HG03520 (cell line): ENCODE data around the gene ANKRD61.
"Not testable (repeated sequence)": the region's sequence is repeated elsewhere in the genome, so short reads cannot be mapped to it uniquely, and the experiment has no call there.

ENCODE experiments used
- ATAC-seq: cut with Tn5 transposase; IDR thresholded peaks from one replicate; pipeline ENCODE4 v1.9.1; 2021; ENCODE audit warnings: mild to moderate bottlenecking, moderate library complexity; ENCODE audit not compliant: unreplicated experiment

ANKRD61 gene

DNA sequence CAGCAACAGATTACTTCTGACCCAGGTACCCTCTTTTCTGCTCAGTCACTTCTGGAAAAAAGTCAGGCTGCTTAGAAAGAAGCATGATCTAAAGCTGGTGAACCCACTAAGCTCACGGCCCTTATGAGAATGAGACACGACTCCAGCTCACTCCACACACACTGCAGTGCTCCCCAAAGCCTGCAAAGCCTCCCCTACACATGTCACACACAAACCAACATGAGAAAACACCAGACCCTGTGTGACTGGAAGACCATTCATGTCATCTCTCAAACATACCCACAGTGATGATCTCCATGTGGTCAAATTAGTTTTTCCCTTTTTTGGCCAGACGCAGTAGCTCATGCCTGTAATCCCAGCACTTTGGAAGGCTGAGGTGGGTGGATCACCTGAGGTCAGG lies 391 bp downstream of the ANKRD61 start:
- ATAC-seq, result no peak

DNA sequence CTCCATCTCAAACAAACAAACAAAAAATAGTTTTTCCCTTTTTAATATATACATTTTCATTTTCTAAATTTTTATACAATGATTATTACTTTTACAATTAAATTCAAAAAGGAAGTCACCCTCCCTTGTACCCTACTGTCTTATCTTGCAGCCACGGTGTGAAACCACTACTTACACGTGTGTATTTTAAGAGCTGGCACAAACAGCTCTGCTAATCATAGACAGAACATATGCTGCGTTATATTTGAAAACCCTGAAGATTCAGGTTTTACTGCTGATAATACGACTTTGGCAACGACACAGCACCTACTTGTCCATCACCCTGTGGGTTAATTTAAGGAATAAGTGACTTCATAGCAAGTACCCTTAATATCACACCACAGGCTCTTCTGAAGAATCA lies 991 bp downstream of the ANKRD61 start:
- no peak for ATAC-seq

DNA sequence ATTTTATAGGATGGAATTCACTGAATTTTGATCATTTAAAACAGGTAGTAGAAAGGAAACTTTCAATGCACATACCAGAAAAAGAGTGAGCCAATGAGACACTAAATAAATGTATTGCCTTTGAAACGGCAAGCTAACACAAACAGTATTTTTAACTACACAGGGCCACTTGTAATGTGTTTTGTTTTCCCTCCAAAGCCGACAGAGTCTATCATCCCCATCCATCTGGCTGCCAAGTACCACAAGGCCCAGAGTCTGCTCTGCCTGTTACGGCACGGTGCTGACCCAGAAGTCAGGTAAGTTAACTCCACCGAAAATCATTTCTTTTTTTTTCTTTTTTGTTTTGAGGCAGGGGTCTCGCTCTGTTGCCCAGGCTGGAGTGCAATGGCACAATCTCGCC lies 1.5 kb downstream of the ANKRD61 start:
- no peak for ATAC-seq

DNA sequence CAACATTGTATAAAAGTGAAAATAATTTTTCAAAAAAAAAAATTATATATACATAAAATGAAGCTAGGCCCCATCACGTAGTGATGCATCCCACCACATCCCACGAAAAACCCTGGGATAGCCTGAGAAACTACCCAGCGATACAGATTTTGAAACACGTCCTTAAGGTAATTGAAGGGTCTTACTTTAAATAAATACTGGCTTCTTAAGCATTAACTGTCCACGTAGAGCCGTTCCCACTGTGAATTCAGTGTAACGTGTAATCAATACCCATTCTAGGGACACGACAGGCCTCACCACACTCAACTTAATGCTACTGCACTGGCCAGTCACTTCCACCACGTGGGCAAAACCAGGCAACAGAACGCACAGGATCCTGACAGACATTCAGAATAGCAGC lies 4.0 kb downstream of the ANKRD61 start:
- ATAC-seq, result no peak

DNA sequence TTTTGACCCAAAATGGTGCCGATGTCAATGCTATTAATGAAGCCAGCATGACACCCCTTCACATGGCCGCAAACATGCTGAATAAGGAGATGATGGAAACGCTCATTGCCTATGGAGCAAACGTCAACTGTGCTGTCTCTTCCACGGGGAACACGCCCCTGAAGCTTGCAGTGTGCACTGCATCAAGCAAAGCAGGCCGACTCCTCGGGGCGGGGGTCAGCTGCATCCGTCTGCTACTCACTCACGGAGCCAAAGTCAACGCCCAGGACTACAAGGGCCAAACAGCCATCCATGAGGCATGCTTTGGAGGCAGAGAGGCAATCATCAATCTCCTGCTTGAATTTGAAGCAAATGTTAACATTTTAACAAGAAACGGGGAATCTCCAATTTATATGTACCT lies 4.5 kb downstream of the ANKRD61 start:
- ATAC-seq, result no peak

DNA sequence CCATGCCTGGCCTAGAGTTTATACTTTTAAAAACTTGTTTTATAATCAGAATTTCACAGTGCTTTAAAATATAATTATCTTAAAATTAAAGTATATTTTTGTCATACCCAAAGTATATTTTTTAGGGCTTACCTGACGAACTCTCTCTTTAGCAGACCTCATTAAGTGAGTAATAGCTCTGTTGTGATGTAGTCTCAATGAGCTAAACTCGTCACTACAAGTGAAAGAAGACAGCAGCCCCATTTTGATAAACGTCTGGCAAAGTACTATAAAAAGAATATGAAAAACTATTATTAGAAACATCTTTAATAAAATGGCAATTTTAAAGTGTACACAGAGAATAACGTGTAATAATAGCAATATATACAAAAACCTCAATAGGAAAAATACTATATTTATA lies 18.6 kb downstream of the ANKRD61 start:
- no peak for ATAC-seq

DNA sequence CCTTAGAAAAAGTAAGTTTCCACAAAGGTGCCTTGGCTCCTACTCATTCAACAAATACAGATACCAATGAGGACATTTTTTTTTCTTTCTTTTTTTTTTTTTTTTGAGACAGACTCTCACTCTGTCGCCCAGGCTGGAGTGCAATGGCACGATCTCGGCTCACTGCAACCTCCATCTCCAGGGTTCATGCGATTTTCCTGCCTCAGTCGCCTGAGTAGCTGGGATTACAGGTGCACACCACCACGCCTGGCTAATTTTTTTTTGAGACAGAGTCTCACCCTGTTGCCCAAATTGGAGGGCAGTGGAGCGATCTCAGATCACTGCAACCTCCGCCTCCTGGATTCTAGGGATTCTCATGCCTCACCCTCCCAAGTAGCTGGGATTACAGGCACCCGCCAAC lies 20.0 kb downstream of the ANKRD61 start:
- ATAC-seq, result not testable (repeated sequence)

DNA sequence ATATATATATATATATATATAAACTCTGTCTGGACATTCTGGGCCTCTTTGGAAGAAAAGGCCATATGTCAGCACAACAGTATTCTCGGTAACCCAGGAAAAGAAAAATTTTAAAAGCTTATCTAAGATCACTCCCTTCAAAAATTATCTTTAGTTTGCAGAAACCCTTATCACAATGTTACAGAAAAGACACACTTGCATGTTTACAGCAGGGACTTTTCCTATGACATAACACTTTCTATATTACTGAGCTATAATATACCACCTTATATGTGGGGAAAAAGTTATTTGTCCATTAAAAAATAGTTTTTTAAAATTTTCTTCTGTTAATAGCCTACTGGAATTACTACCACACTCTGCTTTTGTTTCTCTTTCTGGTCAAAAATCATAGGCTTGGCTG lies 25.4 kb downstream of the ANKRD61 start:
- no peak for ATAC-seq

DNA sequence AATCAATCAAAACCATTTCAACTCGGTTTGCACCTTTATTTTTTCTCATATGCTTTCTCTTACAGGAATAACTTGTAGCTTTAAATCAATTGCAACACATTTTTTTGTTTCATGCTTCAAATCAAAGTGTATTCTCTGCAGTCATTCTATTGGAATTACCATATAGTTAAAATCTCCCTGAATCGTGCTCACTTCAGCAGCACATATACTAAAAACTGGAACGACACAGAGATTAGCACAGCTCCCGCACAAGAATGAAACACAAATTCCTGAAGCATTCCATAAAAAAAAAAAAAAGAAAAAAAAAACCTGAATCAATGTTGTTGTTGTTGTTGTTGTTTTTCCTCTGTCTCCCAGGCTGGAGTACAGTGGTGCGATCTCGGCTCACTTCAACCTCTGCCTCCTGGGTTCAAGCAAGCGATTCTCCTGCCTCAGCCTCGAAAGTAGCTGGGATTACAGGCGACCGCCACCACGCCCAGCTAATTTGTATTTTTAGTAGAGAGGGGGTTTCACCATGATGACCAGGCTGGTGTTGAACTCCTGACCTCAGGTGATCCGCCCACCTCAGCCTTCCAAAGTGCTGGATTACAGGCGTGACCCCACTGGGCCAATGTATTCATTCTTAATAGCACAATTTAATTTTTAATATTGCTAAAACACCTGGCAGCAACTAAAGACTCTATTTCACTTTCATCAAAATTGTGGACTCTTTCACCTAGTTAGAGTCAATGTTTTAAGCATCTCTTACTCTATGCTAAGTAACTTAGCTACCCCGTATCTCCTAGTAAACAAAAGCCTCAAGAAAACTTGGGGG lies 26.3 kb downstream of the ANKRD61 start:
- no peak for ATAC-seq

DNA sequence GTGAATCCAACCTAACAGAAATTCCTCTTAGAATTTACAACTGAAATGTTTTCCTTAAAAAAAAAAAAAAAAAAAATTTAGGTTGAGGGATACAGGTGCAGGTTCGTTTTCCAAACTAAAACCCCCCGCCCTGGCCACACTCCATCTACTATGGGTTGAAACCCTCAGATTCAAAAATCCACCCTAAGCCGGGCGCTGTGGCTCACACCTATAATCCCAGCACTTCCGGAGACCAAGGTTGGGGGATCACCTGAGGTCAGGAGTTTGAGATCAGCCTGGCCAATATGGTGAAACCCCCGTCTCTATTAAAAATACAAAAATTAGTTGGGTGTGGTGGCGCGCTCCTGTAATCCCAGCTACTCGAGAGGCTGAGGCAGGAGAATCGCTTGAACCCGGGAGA lies 28.8 kb downstream of the ANKRD61 start:
- ATAC-seq, result not testable (repeated sequence)

DNA sequence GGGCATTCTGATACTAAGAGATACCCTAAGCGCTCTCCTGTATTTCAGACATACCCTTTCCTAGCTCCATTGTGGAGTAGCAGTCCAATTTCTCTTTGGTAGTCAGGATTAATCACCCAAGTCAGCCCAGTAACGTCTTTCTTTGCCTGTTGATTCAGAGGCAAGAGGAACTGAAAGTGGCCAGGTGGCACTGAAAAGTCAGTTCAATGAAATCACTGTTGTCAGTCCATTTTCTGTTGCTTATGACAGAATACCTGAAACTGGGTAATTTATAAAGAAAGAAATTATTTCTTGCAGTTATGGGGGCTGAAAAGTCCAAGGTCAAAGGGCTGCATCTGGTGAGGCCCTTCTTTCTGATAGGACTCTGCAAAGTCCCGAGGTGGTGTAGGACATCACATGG lies 40.2 kb downstream of the ANKRD61 start:
- peak; percentile 63 for ATAC-seq

DNA sequence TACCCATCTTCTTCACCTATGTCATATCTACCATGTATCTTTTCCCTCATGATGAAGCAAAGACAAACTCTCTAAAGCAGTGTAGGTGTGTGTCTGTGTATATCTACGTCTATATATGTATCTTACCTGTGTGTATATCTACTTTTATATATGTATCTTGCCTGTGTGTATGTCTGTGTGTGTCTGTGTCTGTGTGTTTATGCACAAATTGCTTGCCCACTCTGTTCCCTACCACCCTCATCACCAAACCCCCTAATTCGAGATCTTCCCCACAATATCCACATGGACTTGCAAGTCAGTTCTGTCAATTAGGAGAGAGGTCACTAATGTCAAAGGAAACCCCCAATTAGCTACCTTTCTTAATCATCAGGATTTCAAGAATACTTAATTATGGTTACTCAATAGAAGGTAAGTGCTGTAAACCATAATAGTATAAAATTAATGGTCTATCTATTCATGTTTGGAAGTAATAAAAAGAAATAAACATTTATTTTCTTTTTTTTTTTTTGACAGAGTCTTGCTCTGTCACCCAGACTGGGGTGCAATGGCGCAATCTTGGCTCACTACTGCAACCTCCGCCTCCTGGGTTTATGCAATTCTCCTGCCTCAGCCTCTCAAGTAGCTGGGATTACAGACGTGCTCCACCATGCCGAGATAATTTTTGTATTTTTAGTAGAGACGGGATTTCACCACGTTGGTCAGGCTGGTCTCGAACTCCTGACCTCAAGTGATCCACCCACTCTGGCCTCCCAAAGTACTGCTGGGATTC lies 43.6 kb downstream of the ANKRD61 start:
- ATAC-seq, result no peak

DNA sequence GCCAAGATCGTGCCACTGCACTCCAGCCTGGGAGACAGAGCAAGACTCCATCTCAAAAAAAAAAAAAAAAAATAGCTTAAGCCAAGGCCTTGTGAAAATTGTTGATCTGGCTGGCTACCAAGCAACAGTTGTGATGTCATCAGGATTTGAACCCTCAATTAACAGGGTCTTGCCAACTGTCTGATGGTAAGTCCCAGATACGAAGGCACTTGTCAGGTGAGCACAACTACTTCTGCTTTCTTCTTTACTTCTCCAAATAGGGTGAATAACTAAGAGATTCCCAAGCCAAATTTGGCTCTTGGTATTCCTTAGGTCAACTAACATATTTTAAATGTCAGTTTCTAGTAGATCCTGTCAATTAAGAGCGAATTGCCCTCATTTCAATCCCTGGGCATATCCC lies 47.4 kb downstream of the ANKRD61 start:
- no peak for ATAC-seq

DNA sequence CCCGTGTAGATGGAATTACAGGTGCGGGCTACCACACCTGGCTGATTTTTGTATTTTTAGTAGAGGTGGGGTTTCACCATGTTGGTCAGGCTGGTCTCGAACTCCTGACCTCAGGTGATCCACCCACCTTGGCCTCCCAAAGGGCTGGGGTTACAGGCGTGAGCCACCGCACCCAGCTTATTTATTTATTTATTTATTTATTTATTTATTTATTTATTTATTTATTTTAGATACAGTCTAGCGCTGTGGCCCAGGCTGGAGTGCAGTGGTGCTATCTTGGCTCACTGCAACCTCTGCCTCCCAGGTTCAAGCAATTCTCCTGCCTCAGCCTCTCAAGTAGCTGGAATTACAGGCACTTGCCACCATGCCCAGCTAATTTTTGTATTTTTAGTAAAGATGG lies 51.9 kb downstream of the ANKRD61 start:
- not testable (repeated sequence) for ATAC-seq
